GM21529 (cell line): ENCODE data around the gene ALOX15B.
"Not testable (repeated sequence)": the region's sequence is repeated elsewhere in the genome, so short reads cannot be mapped to it uniquely, and the experiment has no call there.

Experiments
- ATAC-seq: cut with Tn5 transposase; IDR thresholded peaks from one replicate; pipeline ENCODE4 v1.9.1; 2021; ENCODE audit not compliant: unreplicated experiment

The ALOX15B gene

DNA sequence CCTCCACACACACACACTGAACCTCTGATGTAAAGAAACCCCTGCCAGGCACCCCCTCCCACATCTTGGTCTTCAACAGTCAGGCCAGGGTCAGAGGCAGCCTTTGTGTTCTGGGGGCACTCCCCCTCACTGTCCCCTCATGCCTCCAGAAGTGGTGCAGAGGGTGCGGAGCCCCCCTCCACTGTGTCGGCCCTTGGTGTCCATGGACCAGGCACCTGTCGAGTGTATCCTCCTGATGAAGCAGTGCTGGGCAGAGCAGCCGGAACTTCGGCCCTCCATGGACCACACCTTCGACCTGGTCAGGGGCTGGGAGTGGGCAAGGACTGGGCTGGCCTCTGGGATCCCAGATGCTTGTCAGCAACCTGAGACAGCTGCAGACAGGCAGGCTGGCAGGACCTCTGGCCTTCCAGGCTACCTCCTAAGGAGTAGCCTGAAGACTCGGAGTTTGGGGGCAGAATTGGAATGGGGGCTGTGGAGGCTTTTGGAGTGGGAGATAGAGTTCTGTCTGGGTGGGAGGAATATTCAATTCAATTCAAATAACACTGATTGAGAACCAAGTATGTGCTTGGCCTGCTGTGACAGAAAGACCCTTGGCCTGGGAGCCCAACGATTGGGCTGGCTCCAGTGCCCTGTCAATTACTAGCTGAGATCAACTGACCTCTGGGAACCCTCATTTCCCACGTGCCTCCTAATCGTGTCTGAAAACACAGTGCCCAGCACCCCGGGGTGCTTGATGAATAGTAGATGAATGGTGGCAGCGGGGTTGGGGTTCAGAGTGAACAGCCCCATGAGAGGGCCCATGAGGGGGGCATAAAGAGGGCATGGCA lies 24.9 kb upstream of the ALOX15B start:
- ATAC-seq = no peak

DNA sequence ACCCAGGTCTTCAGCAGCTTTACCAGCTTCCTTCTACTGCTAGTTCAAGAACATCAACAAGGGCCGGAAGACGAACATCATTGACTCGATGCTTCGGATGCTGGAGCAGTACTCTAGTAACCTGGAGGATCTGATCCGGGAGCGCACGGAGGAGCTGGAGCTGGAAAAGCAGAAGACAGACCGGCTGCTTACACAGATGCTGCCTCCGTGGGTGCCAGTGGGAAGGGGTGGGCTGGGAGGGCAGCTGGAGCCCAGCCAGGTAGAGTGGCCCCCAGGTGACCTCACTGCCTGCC lies 24.4 kb upstream of the ALOX15B start:
- no peak for ATAC-seq

DNA sequence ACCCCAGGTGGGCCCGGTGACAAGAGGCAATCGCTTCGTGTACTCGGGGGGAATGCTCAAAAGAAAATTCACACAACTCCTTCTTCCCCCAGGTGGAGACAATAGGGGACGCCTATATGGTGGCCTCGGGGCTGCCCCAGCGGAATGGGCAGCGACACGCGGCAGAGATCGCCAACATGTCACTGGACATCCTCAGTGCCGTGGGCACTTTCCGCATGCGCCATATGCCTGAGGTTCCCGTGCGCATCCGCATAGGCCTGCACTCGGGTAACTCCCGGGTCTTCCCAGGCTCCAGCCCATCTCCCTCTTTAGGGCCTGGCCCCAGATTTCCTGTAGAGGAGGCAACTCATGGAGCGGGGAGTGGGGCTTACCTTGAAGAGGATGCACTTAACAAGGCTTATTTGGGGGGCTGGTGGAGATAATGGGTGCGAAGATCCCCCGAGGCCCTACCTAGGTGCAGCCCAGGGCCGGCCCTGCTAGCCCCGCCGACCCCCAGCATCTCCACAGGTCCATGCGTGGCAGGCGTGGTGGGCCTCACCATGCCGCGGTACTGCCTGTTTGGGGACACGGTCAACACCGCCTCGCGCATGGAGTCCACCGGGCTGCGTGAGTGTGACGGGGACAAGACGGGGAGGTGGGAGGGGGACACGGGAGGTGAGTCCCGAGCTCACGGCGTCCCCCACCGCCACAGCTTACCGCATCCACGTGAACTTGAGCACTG lies 23.5 kb upstream of the ALOX15B start:
- ATAC-seq = no peak

DNA sequence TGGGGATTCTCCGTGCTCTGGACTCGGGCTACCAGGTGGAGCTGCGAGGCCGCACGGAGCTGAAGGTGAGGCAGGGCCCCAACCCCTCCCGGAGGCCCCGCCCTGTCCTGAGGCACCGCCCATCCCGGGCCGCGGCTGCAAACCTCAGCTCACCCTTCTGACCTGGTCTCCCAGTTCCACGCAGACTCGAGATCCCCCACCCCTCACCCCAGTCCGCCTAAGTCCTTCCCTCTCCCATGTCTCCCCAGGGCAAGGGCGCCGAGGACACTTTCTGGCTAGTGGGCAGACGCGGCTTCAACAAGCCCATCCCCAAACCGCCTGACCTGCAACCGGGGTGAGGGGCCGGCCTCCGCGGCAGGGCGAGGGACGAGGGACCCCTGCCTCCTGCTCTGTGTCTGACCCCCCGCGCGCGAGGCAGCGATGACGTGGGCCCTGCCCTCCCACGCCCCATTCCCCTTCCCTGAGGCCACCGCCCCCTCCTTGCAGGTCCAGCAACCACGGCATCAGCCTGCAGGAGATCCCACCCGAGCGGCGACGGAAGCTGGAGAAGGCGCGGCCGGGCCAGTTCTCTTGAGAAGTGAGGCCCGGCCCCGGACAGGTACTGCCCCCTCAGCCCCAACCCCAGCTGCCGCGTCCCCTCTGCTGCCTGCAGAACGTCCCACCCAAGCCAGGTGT lies 22.8 kb upstream of the ALOX15B start:
- no peak for ATAC-seq

DNA sequence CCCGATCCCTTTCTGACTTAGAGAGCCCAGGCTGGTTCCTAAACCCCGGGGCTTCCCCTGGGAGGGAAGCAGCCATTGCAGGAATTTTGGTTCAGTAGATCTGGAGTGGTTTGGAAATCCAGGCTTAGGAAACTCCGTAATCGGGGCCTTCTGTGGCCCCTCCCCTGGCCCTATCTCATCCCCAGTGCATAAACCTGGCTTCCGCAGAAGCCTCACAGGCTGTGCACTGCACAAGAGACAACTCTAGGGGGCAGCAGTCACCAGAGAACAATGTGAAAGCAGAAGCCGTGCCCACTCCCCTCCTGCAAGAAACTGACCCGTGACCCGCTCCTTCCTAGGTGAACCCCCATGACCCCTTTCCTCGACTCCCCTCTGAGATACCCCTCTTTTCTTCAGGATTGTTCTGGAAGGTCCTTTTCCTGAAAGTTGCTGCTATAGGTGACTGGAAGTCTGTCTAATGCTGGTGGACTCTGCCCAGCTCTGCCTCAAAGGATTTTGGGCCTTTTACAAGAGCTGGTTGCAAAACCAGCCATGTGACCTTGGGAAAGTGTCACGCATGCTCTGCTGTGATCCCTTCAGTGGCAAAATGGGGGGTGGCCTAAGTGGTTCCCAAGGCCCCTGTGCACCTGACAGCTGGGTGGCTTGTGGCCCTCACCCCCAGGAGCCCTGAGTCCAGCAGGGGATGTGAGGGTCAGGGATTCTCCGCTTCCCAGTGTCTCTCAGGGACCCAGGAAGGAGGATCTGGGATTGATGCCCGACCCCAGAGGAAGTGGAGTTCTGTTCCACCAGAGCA lies 22.0 kb upstream of the ALOX15B start:
- ATAC-seq = no peak

DNA sequence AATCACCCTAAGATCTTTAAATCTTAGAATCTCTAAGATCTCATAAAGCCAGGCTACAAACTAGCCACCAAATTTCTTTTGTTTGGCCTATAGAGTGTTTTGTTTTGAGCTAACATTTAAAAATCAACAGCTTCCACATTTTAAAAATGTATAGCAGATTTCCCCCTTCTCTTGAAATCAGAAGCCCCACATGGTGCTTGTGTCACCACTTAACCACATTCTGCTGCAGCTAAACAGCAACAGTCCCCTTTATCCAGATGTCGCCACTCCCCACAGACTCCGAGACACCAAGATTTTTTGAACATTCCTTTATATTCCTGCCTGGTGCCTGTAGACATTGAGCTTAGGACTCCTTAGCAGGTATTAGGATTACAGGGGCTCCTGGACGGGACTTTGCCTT lies 20.4 kb upstream of the ALOX15B start:
- no peak for ATAC-seq

DNA sequence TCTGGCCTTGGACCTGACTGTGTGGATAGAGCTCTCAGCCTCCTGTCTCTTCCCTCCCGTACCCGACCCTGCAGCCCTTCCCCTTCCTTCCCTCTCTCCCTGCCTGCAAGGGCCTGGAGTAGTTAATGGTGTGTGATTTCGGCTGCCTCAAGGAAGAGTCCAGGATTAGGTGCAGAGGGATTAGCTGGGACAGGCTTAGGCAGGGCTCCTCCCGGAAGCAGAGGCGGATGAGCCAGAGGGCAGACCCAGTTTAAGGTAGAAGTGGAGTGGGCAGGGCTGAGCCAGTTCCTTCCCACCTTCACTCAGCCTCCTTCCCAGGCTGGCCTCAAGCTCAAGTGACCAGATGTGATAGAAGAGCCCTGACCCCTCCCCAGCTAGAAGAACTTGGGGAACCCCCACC lies 19.7 kb upstream of the ALOX15B start:
- ATAC-seq = no peak

DNA sequence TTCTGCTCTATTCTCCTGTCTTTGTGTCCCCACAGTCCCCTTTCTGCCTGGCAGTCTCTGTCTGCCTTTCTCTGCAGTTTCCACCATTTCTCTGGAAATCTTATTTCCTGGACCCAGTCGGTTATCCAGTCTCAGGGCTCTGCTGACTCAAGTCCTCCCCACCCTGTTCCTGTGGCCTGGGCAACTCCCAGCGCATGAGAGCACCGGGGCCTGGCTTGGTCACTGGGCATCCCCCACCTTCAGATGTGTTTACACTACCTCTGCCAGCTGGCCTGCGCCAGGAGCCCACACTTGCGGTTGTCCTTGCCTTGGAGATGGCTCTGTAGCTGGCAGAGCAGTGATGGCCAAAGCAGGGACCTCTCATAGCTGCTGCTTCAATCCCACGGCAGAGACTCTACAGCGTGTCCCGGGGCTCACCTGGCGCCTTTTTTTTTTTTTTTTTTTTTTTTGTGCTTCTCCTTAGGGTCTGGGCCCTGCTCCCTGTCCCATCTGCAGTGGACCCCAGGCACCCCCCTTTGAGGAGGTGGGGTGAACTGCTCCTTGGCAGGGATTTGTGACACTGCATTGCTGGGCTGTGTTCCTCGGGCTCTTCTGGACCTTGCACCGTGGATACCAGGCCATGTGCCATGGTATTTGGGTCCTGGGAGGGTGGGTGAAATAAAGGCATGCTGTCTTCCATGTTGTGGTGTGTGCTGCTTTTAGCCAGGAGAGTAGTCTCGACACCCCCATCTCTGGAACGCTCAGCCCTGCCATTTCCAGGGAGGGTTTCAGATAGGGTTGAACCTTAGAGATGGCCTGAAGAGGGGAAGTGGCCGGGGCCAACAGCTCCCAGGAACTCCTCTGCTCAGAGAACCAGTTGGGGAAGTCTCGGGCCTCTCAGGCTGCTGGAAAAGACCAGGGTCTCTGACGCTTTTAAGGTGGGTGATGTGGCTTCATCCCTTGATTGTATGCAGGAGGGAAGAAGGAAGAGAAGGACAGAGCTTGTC lies 18.9 kb upstream of the ALOX15B start:
- no peak for ATAC-seq

DNA sequence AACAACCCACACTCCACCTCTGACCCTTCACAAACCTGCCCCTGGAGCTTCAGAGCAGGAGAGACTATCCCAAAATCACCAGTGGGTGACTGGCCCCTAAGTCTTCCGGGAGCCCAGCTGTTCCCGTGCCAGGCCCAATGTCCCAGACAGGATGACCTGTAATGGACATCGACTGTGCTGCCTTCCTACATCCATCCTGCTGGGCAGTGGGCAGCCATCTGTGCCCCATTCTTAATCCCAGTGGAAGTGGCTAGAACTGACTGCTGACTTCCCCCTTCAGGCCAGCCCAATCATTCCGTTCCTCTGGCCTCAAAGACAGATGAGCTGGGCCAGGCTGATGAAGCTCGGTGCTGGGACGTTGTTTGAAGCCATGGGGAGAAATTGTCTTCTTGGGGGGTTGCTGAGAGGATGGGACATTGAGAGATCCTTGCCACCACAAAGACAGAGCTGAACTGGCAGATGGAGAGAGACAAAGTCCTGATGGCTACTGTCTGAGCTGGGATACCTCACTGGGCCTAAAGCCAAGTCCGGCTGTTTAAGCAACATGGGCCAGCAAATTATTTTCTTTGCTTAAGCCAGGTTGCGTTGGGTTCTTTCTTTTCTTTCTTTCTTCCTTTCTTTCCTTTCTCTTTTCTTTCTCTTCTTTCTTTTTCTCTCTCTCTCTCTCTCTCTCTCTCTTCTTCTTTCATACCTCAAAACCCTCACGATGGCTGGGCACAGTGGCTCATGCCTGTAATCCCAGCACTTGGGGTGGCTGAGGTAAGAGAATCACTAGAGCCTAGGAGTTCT lies 17.9 kb upstream of the ALOX15B start:
- ATAC-seq = no peak

DNA sequence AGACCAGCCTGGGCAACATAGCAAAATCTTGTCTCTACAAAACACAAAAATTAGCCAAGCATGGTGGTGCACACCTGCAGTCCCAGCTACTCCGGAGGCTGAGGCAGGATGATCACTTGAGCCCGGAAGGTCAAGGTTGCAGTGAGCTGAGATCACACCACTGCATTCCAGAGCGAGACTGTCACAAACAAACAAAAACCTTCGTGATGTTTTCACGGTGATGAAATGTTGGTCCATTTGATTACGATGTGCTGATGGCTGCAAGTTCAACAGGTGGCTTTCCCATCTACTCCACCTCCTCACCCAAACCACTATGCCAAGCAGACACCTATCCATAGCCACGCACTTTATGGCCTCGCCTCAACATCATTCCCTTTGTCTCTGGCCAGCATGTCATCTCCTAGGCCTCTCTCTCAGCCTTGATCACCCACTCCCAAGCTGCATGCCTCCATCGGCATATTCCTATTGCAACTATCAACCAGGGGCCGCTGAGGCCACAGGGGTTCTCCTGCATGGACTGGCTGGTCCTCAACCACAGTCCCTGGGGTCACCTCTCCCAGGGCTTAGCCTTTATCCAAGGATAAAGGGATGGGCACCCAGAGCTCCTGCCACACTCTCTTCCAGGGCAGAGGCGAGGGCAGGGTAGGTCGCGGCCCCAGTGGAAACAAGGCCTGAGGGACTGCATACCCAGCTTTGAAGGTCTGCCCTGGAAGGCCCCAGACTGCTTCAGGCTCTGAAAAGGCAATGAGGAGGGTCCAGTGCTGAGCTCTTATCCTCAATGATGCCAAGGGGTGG lies 17.1 kb upstream of the ALOX15B start:
- ATAC-seq = no peak

DNA sequence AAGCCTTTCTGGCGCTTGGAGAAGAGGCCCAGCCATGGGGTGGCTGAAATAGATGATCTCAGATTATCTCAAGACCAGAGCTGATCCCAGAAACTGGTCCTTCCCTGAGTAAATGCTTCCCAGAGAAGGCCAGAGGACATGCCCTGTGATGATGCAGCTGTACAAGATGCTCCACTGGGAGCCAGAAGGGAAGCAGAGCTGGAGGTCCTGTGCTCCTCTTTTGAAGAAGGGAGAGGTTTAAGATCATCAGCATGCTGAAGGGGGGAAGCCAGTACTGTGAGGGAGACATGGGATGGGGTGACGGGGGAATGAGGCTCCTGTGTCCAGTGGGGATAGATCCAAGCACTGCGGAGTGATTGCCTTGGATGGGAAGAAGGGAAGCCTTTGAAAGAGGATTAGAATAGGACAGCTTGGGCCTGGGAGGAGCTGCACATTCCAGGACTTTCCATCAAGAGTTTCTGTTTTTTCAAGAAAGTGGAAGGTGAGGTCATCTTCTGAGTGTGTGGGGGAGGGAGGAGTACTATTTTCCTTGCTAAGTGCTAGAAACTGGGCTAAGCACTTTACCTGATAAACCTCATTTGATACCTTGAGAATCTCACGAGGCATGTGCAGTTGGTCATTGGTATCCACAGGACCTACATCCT lies 16.4 kb upstream of the ALOX15B start:
- no peak for ATAC-seq

DNA sequence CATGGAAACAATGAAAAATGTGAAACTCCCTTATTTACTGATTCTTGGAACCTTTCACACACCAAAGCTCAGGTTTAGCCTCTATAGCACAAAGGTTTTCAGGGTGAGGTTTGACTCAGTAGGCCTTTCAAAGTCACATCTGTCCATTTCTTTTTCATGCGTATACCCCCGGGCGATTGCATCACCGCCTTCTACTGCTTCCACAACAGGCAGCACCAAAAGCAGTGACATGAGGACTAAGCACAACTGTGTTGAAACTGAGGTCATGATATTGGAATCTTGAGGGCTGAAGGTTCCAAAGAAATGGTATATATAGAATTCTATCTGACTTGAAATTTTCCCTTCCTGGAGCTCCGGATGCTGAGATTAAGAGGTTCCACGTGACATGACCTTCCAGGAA lies 14.7 kb upstream of the ALOX15B start:
- ATAC-seq = not testable (repeated sequence)

DNA sequence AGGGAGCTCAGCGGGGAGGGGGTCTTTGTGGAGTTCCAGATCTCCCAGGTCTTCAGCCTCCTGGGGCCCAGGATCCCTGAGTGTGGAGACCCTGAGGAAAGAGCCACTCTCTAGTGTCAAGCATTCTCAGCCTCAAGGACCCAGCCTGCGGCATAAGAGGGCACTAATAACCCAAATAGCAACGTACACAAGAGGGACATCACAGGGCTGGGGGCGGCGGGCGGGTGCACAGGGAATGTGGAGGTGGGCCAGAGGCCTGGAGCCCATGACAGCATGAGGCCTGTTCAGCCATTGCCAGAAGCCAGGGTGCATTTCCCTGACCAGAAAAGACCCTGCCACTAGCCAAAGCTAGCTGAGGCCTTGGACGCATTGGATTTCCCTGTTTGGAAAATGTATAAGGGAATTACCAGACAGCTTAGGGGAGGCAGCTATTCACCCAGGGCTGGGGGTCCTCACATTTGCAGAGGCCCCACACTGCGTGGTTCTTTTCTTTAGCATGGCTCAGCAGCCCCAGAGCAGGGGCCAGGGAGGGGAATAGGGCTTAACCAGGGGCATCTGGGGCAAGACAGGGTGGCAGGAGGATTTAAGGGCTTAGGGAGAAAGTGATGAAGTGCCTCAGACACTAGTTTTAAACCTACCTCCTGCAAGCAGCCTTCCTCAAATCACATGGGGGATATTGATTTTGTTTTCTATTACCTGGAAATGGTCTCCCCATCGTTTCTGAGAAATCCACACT lies 13.5 kb upstream of the ALOX15B start:
- ATAC-seq = no peak

DNA sequence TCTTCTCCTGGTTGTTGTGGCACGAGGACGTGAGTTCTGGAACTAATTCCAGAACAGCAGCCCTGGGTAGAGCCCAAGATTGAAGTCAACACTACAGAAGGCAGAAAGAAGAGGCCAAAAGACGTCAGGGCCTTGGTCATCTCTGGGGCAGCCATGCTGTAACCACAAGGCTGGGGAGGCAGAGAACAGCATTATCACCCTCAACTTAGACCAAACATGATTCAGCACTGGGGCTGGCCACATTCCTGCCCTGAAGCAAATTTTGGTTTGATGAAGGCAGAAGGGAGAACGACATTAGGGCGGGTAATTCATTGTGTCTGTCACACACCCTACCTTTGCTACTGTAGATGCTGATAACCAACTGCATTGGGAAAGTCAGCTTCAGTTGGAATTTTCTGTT lies 9.7 kb upstream of the ALOX15B start:
- no peak for ATAC-seq

DNA sequence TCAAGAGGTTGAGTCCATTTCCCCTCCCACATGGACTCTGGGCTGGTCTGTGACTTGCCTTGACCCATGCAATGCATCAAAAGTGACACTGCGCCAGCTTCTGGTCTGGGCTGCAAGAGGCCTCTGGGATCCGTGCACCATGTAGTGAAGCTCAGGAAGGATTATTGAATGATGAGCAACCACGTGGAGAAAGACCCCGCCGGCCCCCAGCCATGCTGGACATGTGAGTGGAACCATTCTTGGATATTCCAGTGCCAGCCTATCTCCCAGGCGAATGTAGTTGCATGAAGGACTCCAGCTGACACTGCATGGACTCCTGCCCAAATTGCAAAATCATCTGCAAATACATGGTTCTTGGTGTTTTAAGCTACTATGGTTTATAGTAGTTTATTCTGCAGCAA lies 7.6 kb upstream of the ALOX15B start:
- ATAC-seq = no peak

DNA sequence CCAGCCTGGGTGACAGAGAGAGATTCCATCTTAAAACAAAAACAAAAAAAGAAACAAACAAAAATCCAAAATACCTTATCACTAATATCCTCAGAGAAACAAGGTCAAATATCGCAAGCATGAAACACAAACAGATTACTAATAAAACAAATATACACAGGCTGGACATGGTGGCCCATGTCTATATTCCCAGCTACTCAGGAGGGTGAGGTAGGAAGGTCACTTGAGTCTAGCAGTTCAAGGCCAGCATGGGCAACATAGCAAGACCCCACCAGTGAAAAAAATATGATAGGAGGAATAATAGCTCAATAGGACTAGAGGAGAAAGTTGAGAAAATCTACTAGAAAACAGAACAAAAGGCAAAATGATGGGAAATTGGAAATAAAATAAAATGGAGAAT lies 6.9 kb upstream of the ALOX15B start:
- ATAC-seq = no peak

DNA sequence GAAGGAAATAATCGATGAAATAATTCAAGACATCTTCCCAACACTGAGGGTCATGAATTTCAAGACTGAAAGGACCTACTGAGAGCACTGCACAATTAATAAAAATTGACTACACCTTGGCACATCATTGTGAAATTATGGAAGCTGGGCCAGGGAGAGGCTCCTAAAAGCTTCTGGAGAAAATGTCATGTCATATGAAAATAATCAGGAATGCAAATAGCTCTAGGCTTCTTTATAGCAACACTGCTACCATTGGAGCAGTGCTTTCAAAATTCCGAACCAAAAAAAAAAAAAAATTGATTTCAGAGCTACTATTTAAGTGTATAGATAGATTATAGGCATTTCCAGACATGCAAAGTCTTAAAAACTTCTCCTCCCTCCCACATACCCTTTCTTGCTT lies 6.4 kb upstream of the ALOX15B start:
- ATAC-seq = no peak
